IPS-18c (cell line): ENCODE measurements around the gene PRSS53.
A peak's percentile ranks its signal among the peaks of the same experiment; 100 is the strongest.
"Not testable (repeated sequence)": the region's sequence is repeated elsewhere in the genome, so short reads cannot be mapped to it uniquely, and the experiment has no call there.

Experiments used
- H3K4me3 ChIP-seq: 2 replicates; pipeline ENCODE4 v1.7.0; 2013; ENCODE audit warnings: low read depth, mild to moderate bottlenecking, low read length, moderate library complexity; ENCODE audit not compliant: insufficient read depth
- H3K9me3 ChIP-seq: one replicate; pipeline ENCODE4 v1.6.1; 2013; ENCODE audit warnings: mild to moderate bottlenecking, low read length, moderate library complexity; ENCODE audit not compliant: control insufficient read depth, insufficient read depth

The PRSS53 gene

GRCh38 chr16:31106509-31107464, 18.0 kb upstream of the PRSS53 start:
- Histone ChIP-seq H3K4me3 (no peak overlapping the region), H3K9me3 (no peaks in the 10 kb centered on the region)

GRCh38 chr16:31105677-31106213, 17.0 kb upstream of the PRSS53 start:
- Histone ChIP-seq H3K4me3 (no peak overlapping the region; the same call in 1 of the 2 replicates), H3K9me3 (no peaks in the 10 kb centered on the region)

DNA sequence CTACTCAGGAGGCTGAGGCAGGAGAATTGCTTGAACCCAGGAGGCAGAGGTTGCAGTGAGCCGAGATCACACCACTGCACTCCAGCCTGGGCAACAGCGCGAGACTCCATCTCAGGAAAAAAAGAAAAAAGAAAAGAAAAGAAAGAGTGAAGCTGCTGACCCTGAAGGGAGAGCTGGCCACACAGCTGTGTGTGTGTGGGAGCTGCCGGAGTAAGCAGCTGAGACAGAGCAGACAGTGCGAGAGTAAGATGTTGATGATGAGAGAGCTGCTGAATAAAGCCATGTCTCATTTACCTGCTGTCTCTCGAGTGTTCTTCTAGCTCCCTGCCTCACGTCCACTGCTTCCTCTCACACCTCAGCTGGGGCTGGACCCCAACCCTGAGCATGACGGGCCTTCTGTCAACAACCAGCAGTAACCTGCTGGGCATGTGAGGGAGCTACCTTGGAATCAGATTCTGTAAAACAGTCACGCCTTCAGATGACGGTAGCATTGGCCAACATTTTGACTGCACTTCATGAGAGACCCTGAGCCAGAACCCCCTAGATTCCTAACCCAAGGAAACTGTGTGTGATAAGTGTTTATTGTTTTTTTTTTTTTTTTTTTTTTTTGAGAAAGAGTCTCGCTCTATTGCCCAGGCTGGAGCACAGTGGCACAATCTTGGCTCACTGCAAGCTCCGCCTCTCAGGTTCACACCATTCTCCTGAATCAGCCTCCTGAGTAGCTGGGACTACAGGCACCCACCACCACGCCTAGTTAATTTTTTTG, 12.3 kb upstream of the PRSS53 start:
- H3K9me3 ChIP-seq, H3K4me3 ChIP-seq: not testable (repeated sequence)

GRCh38 chr16:31099860-31100638, 11.3 kb upstream of the PRSS53 start:
- H3K9me3 ChIP-seq = no peaks in the 10 kb centered on the region
- H3K4me3 ChIP-seq = no peak overlapping the region

GRCh38 chr16:31094424-31095120, 5.8 kb upstream of the PRSS53 start, which contains the start of gene VKORC1:
Gene VKORC1, minus strand, starts transcription at chr16:31094797. Its CDS starts 68 bp downstream, at chr16:31094729.
- Histone ChIP-seq H3K9me3 (no peaks in the 10 kb centered on the region), H3K4me3 (peak within 1 kb of the TSS; percentile 72)

DNA sequence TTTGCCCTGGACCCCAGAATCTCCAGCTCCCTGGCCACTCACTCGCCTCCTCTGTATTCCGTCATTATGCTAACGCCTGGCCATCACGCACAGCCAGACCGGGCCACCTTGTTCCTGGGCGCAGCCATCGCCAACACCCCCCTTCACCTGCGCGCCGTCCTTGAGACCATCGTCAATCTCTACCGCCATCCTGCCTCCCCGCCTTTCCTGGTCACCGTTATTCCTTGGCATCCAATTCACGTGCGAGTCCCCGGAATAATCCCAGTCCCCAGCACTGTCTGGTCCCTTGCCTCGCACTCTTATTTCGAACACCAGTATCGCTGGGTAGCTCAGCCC, 5.3 kb upstream of the PRSS53 start:
- H3K9me3 ChIP-seq = no peaks in the 10 kb centered on the region
- H3K4me3 ChIP-seq = peak overlapping the region; percentile 72

GRCh38 chr16:31093132-31093703, 4.5 kb upstream of the PRSS53 start:
- Histone ChIP-seq H3K4me3 (peak overlapping the region; percentile 72), H3K9me3 (no peaks in the 10 kb centered on the region)

DNA sequence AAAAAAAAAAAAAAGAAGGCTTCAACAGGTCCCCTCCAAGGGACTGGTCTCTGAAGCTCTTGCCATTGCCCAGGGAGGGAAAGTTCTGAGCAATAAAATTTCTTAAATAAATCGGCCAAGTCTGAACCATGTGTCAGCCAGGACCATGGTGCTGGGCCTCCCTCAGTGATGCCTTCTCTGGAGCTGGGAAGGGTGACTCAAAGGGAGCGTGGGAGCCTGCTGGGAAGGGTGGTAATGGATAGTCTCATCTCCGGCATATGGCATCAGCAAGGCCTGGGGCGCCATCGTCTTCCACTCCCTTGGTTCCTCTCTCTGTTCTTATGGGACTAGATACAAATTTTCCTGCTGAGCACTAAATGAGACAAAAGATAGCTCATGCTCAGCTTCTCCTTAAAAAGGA, 3.6 kb upstream of the PRSS53 start:
- no peak overlapping the region for H3K4me3 ChIP-seq

DNA sequence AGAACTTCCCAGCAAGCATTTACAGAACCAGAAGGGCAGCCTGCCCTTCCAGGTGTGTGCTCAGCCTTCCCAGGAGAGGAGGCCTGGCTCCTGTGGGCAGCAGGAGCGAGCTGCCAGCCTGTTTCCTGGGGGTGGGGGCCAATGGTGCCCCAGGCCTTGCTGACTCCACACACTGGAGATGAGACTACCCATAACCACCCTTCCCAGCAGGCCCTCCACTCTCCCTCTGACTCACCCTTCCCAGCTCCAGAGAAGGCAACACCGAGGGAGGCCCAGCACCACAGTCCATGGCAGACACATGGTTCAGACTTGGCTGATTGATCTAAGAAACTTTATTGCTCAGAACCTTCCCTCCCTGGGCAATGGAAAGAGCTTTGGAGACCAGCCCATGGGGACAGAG, 1.8 kb upstream of the PRSS53 start:
- Histone ChIP-seq H3K4me3 (no peak overlapping the region), H3K9me3 (no peaks in the 10 kb centered on the region)

More for the DNA sequence above, 3.6 kb upstream of the PRSS53 start:
- no peaks in the 10 kb centered on the region for H3K9me3 ChIP-seq

- no peaks in the 10 kb centered on the region for H3K9me3 ChIP-seq
- H3K4me3 ChIP-seq = no peak overlapping the region
These were observed 456 bp upstream of the PRSS53 start for GRCh38 chr16:31089199-31089598.

DNA sequence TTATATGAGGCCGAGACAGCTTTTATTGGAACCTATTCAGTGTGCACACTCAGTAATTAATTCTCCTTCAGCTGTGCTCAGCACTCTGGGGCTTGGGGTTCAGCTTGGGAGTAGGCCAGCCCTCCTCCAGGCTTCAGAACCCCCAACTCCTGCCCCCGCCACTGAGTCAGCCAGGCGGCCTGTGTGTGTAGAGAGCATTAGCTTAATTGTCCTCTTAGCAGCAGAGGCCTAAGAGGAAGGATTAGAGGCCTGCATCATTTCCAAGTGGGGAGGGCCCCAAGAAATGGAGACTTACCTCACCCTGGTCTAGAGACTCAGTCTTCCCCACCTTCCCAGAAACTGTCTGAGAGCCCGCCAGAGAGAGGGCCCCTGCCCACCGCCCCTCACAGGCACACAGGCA, 772 bp downstream of the PRSS53 start:
- Histone ChIP-seq H3K9me3 (no peaks in the 10 kb centered on the region), H3K4me3 (no peak overlapping the region)

GRCh38 chr16:31087481-31087880, 1.3 kb downstream of the PRSS53 start:
- H3K9me3 ChIP-seq = no peaks in the 10 kb centered on the region
- H3K4me3 ChIP-seq = no peak overlapping the region

- Histone ChIP-seq H3K4me3 (no peak overlapping the region), H3K9me3 (no peaks in the 10 kb centered on the region)
These were observed 2.2 kb downstream of the PRSS53 start for GRCh38 chr16:31086629-31086906.

- H3K9me3 ChIP-seq = no peaks in the 10 kb centered on the region
- no peak overlapping the region for H3K4me3 ChIP-seq
These were observed 2.7 kb downstream of the PRSS53 start for GRCh38 chr16:31085873-31086628.

DNA sequence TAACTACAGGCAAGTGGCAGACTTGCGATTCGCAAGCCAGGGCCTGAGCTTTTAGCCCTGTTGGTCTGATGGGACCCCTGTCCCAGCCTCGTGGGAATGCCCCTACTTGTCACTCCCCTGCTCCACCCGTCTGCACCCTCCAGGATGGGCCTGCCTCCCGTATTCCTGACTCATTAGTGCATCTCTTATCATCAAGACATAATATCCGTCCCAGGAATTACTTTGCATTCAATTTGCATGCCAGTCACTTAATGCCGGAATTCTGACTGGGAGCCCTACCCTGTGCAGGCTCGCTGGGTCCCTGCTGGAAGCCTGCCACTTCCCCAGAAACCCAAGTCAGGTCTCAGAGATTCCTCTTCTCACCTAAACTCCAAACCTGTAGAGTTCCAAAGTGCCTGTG, 3.3 kb downstream of the PRSS53 start:
- Histone ChIP-seq H3K4me3 (no peak overlapping the region), H3K9me3 (no peaks in the 10 kb centered on the region)
